Stimulated activated CD4-positive, alpha-beta T cell treated with anti-CD3 and anti-CD28 coated beads, Interleukin-12 subunit alpha, Interleukin-12 subunit beta, amount 100 ng/mL, for 4 hours (primary cell): ENCODE results near the gene TOP1.

ENCODE experiments used
- DNase-seq: peaks from one replicate; pipeline ENCODE4 v3.0.0-alpha.2; 2020

Gene TOP1

GRCh38 chr20:41134362-41135186 is 106.0 kb downstream of the TOP1 start:
- DNase-seq: no peak

GRCh38 chr20:41135187-41135887 is 106.7 kb downstream of the TOP1 start:
- peak; percentile 57 for DNase-seq

GRCh38 chr20:41135888-41136679 is 107.5 kb downstream of the TOP1 start:
- no peak for DNase-seq

- peak; percentile 88 for DNase-seq
Measured at GRCh38 chr20:41136680-41137613, 108.3 kb downstream of the TOP1 start, which contains the start of gene PLCG1. PLCG1 (plus strand) TSS chr20:41137543; CDS start chr20:41137642, 99 bp downstream.

GRCh38 chr20:41137614-41138474 is 109.2 kb downstream of the TOP1 start:
- peak; percentile 53 for DNase-seq

GRCh38 chr20:41138475-41139226 is 110.0 kb downstream of the TOP1 start:
- no peak for DNase-seq

- no peak for DNase-seq
Measured at GRCh38 chr20:41139227-41140093, 110.8 kb downstream of the TOP1 start.

- no peak for DNase-seq
Measured at GRCh38 chr20:41140226-41141133, 111.9 kb downstream of the TOP1 start.

GRCh38 chr20:41141153-41141815 is 112.7 kb downstream of the TOP1 start:
- no peak for DNase-seq

- DNase-seq: no peak
Measured at GRCh38 chr20:41142245-41142644, 113.6 kb downstream of the TOP1 start.

- no peak for DNase-seq
Measured at GRCh38 chr20:41142919-41143318, 114.3 kb downstream of the TOP1 start.

- no peak for DNase-seq
Measured at GRCh38 chr20:41143354-41143753, 114.7 kb downstream of the TOP1 start.

- DNase-seq: no peak
Measured at GRCh38 chr20:41145317-41145716, 116.7 kb downstream of the TOP1 start.

- DNase-seq: no peak
Measured at GRCh38 chr20:41145821-41146620, 117.4 kb downstream of the TOP1 start.

GRCh38 chr20:41147767-41148191 is 119.2 kb downstream of the TOP1 start:
- no peak for DNase-seq

- no peak for DNase-seq
Measured at GRCh38 chr20:41148942-41149341, 120.3 kb downstream of the TOP1 start.

GRCh38 chr20:41150664-41151063 is 122.0 kb downstream of the TOP1 start:
- no peak for DNase-seq
